Common myeloid progenitor, CD34-positive (primary cell): ENCODE results near the gene NPAS4.
A peak's percentile ranks its signal among the peaks of the same experiment; 100 is the strongest.

Source experiments
- CTCF ChIA-PET: fragments of 350-600 bp; sonication (Branson Sonifier 250); formaldehyde crosslinking; loops from one replicate; lab custom pipeline; 2021; ENCODE audit warnings: antibody characterized with exemption; lab: Charles Lee
- POLR2A ChIA-PET: fragments of 350-600 bp; sonication (Branson Sonifier 250); formaldehyde crosslinking; loops from one replicate; lab custom pipeline; 2021; ENCODE audit warnings: antibody characterized with exemption; lab: Charles Lee
- DNase-seq, 3 donors: peaks; one replicate each; pipeline versions ENCODE4 v3.0.0 to v3.0.0-alpha.2; 2013
- H3K27ac ChIP-seq, 2 experiments: 1 replicate in 1 of 2; 2 replicates in 1 of 2; pipeline ENCODE4 v1.7.0; 2013; ENCODE audit warnings: inconsistent platforms in 2 of 2, low read length in 2 of 2, mild to moderate bottlenecking in 2 of 2, low read depth in 1 of 2, moderate library complexity in 1 of 2; ENCODE audit not compliant: severe bottlenecking in 2 of 2, insufficient read depth in 1 of 2, poor library complexity in 1 of 2
- H3K27me3 ChIP-seq, 5 experiments: replicated peaks in 2 of 5; 1 replicate in 3 of 5; 2 replicates in 2 of 5; pipeline versions ENCODE4 v1.6.1 to v1.7.0; 2013; ENCODE audit warnings: low read length in 4 of 5, mild to moderate bottlenecking in 2 of 5, moderate library complexity in 2 of 5, inconsistent platforms in 1 of 5; ENCODE audit not compliant: insufficient read depth in 5 of 5, control insufficient read depth in 4 of 5
- H3K36me3 ChIP-seq, 4 experiments: 1 replicate in 2 of 4; 2 replicates in 2 of 4; pipeline versions ENCODE4 v1.6.1 to v1.7.0; 2013; ENCODE audit warnings: low read length in 3 of 4, control low read depth in 1 of 4, mild to moderate bottlenecking in 1 of 4; ENCODE audit not compliant: control insufficient read depth in 4 of 4, insufficient read depth in 4 of 4
- H3K4me1 ChIP-seq, 4 experiments: 1 replicate in 3 of 4; 2 replicates in 1 of 4; pipeline versions ENCODE4 v1.6.1 to v1.7.1; 2013; ENCODE audit warnings: low read length in 3 of 4, mild to moderate bottlenecking in 3 of 4, control low read depth in 1 of 4, inconsistent platforms in 1 of 4, moderate library complexity in 1 of 4; ENCODE audit not compliant: control insufficient read depth in 4 of 4, insufficient read depth in 4 of 4; ENCODE audit errors: control extremely low read depth in 1 of 4
- H3K4me3 ChIP-seq, 7 experiments: 1 replicate in 4 of 7; 2 replicates in 3 of 7; pipeline versions ENCODE4 v1.5.1 to v1.7.0; 2013; ENCODE audit warnings: mild to moderate bottlenecking in 7 of 7, low read length in 6 of 7, moderate library complexity in 6 of 7, inconsistent platforms in 2 of 7, low read depth in 2 of 7, control low read depth in 1 of 7; ENCODE audit not compliant: insufficient read depth in 4 of 7, control insufficient read depth in 1 of 7; ENCODE audit errors: extremely low read depth in 1 of 7
- H3K9me3 ChIP-seq, 5 experiments: 1 replicate in 4 of 5; 2 replicates in 1 of 5; pipeline versions ENCODE4 v1.6.1 to v1.7.1; 2013; ENCODE audit warnings: low read length in 4 of 5, mild to moderate bottlenecking in 2 of 5, inconsistent platforms in 1 of 5, low read depth in 1 of 5, moderate library complexity in 1 of 5; ENCODE audit not compliant: control insufficient read depth in 4 of 5, insufficient read depth in 2 of 5; ENCODE audit errors: control extremely low read depth in 1 of 5
- WGBS: methylation state at CpG from one replicate; pipeline ENCODE4 v1.1.5; 2013; ENCODE audit not compliant: insufficient coverage; 5-methylcytosine and 5-hydroxymethylcytosine counted together

NPAS4 gene

GRCh38 chr11:66448523-66448922 is 27.7 kb downstream of the NPAS4 start:
- ChIA-PET POLR2A (no interaction called here), CTCF (no interaction called here)
- H3K4me3 ChIP-seq: no peak overlapping the region
- 88% methylated on average over 3 of the region's 4 CpGs for WGBS
- H3K4me1 ChIP-seq: no peaks in the 10 kb centered on the region
- H3K27ac ChIP-seq: no peak overlapping the region
- no peak for DNase-seq
- no peaks in the 10 kb centered on the region for H3K36me3 ChIP-seq
- peaks cover 0 to 4% (median 0%) of the 10 kb centered on the region in 5 experiments for H3K27me3 ChIP-seq
- peaks cover 0 to 6% (median under 1%) of the 10 kb centered on the region in 5 experiments for H3K9me3 ChIP-seq

- ChIA-PET CTCF (no interaction called here), POLR2A (no interaction called here)
- H3K27me3 ChIP-seq: peaks cover 2 to 6% (median 2%) of the 10 kb centered on the region in 5 experiments
- no peaks in the 10 kb centered on the region for H3K36me3 ChIP-seq
- H3K9me3 ChIP-seq: peaks cover 0 to 4% (median 0%) of the 10 kb centered on the region in 5 experiments
- DNase-seq: no peak
- H3K27ac ChIP-seq: no peak overlapping the region
- no peaks in the 10 kb centered on the region for H3K4me1 ChIP-seq
- no peak overlapping the region for H3K4me3 ChIP-seq
- WGBS: 74% methylated on average over 3 of the region's 4 CpGs
These were observed 29.7 kb downstream of the NPAS4 start for GRCh38 chr11:66450560-66450959.

GRCh38 chr11:66451663-66452062 is 30.8 kb downstream of the NPAS4 start:
- WGBS: 96% methylated on average over 3 of the region's 4 CpGs
- DNase-seq: no peak
- Histone ChIP-seq H3K27me3 (peaks cover 2 to 6% (median 2%) of the 10 kb centered on the region in 5 experiments), H3K36me3 (no peaks in the 10 kb centered on the region), H3K9me3 (peaks cover 0 to 4% (median 0%) of the 10 kb centered on the region in 5 experiments), H3K27ac (no peak overlapping the region), H3K4me1 (no peaks in the 10 kb centered on the region), H3K4me3 (no peak overlapping the region)
- CTCF ChIA-PET: no interaction called here
- POLR2A ChIA-PET: no interaction called here

GRCh38 chr11:66454247-66454646 is 33.4 kb downstream of the NPAS4 start:
- 54% methylated on average over 4 of the region's 6 CpGs for WGBS
- no peaks in the 10 kb centered on the region for H3K36me3 ChIP-seq
- POLR2A ChIA-PET: no interaction called here
- no peaks in the 10 kb centered on the region for H3K4me1 ChIP-seq
- DNase-seq: no peak
- peaks cover 0 to 4% (median 0%) of the 10 kb centered on the region in 5 experiments for H3K9me3 ChIP-seq
- CTCF ChIA-PET: interaction anchor here (1.1 kb wide), 1 partner anchor 36 kb away, joined by 3 read pairs; no protein-coding TSS in a partner anchor
- H3K4me3 ChIP-seq: no peak overlapping the region
- peaks cover 0 to 6% (median 2%) of the 10 kb centered on the region in 5 experiments for H3K27me3 ChIP-seq
- H3K27ac ChIP-seq: no peak overlapping the region

- POLR2A ChIA-PET: interaction anchor here (0.7 kb wide), 1 partner anchor 234 kb away, joined by 3 read pairs; no protein-coding TSS in a partner anchor
- CTCF ChIA-PET: interaction anchor here (1.1 kb wide), 1 partner anchor 35 kb away, joined by 3 read pairs; no protein-coding TSS in a partner anchor
- DNase-seq: no peak
These were observed 34.0 kb downstream of the NPAS4 start for GRCh38 chr11:66454828-66455227.

GRCh38 chr11:66457826-66458225 is 37.0 kb downstream of the NPAS4 start:
- Histone ChIP-seq H3K27me3 (peaks cover 0 to 6% (median 2%) of the 10 kb centered on the region in 5 experiments), H3K4me1 (no peaks in the 10 kb centered on the region)
- DNase-seq: peak in 2 of 3 donors; percentile 40 to 53

More at GRCh38 chr11:66454828-66455227, 34.0 kb downstream of the NPAS4 start:
- no peak overlapping the region for H3K27ac ChIP-seq
- WGBS: 89% methylated on average over 3 of the region's 3 CpGs
- no peaks in the 10 kb centered on the region for H3K36me3 ChIP-seq
- peaks cover 0 to 6% (median 2%) of the 10 kb centered on the region in 5 experiments for H3K27me3 ChIP-seq
- H3K9me3 ChIP-seq: peaks cover 0 to 4% (median 0%) of the 10 kb centered on the region in 5 experiments
- no peaks in the 10 kb centered on the region for H3K4me1 ChIP-seq
- no peak overlapping the region for H3K4me3 ChIP-seq

GRCh38 chr11:66459138-66459778 is 38.4 kb downstream of the NPAS4 start:
- DNase-seq: no peak
- Histone ChIP-seq H3K4me3 (no peak overlapping the region), H3K27ac (no peak overlapping the region), H3K36me3 (no peaks in the 10 kb centered on the region), H3K4me1 (no peaks in the 10 kb centered on the region), H3K9me3 (peaks cover 0 to 4% (median 0%) of the 10 kb centered on the region in 5 experiments), H3K27me3 (peaks cover 0 to 4% (median 0%) of the 10 kb centered on the region in 5 experiments)
- WGBS: 94% methylated on average over 5 of the region's 5 CpGs
- CTCF ChIA-PET: no interaction called here
- POLR2A ChIA-PET: no interaction called here

More at GRCh38 chr11:66457826-66458225, 37.0 kb downstream of the NPAS4 start:
- ChIA-PET POLR2A (no interaction called here), CTCF (interaction anchor here (1.5 kb wide), 1 partner anchor 28 kb away, joined by 3 read pairs; no protein-coding TSS in a partner anchor)
- H3K36me3 ChIP-seq: no peaks in the 10 kb centered on the region
- H3K4me3 ChIP-seq: no peak overlapping the region
- WGBS: 70% methylated on average over 2 of the region's 6 CpGs
- H3K9me3 ChIP-seq: peaks cover 0 to 2% (median 0%) of the 10 kb centered on the region in 5 experiments
- no peak overlapping the region for H3K27ac ChIP-seq
